GM19438 (cell line): ENCODE measurements around the gene FMO5.
"Not testable (repeated sequence)": the region's sequence is repeated elsewhere in the genome, so short reads cannot be mapped to it uniquely, and the experiment has no call there.

Experiments
- ATAC-seq: cut with Tn5 transposase; IDR thresholded peaks from one replicate; pipeline ENCODE4 v1.9.1; 2021; ENCODE audit warnings: low read depth; ENCODE audit not compliant: unreplicated experiment

The FMO5 gene

GRCh38 chr1:147240131-147240721, 15.1 kb upstream of the FMO5 start:
- ATAC-seq: not testable (repeated sequence)

DNA sequence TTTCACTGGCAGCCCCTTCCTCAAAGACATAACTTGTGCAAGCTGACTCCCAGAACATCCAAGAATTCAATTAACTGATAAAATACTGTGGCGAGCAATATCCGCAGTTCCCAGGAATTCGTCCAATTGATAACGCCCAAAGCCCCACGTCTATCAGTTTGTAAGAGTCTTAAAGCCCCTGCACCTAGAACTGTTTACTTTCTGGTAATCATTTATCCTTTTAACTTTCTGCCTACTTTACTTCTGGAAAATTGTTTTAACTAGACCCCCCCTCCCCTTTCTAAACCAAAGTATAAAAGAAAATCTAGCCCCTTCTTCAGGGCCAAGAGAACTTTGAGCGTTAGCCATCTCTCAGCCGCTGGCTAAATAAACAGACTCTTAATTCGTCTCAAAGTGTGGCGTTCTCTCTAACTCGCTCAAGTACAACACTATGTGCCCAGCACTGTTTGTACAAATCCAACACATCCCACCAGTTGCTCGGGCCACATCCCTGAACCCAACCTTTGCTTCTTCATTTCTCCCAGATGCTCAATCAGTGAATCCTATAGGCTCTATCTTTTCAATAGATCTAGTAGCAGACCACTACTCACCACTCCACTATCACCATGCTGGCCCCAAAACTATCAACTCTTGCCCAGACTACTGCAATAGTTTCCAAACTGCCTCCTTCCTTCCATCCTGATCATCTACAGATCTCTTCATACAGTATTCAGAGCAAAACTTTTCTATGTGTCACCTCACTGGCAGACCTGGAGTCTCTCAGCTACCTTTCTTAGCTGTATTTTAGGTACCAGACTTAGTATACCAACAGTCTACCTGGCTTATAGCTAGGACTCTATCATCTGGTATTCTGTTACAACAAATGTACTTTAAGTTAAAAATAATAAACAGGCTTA, 14.0 kb upstream of the FMO5 start:
- no peak for ATAC-seq

- ATAC-seq: no peak
Measured at GRCh38 chr1:147238053-147238902, 13.1 kb upstream of the FMO5 start.

GRCh38 chr1:147236959-147237791, 12.0 kb upstream of the FMO5 start:
- ATAC-seq: no peak

DNA sequence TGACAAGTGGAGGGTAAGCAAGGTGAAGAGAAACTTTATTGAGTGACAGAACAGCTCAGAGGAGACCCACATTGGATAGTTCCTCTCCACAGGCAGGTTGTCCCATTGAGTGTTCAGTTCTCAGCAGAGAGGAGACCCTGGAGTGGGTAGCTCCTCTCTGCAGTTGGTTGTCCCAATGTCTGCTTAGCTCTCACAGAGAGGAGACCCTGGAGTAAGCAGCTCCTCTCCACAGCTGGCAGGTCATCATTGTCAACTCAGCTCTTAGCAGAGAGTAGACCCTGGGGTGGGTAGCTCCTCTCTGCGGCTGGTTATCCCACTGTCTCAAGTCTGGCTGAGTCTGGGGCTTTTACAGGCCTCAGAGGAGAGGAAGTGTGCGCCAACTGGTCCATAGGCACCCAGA, 11.3 kb upstream of the FMO5 start:
- no peak for ATAC-seq

GRCh38 chr1:147235822-147236221, 10.7 kb upstream of the FMO5 start:
- ATAC-seq: no peak

DNA sequence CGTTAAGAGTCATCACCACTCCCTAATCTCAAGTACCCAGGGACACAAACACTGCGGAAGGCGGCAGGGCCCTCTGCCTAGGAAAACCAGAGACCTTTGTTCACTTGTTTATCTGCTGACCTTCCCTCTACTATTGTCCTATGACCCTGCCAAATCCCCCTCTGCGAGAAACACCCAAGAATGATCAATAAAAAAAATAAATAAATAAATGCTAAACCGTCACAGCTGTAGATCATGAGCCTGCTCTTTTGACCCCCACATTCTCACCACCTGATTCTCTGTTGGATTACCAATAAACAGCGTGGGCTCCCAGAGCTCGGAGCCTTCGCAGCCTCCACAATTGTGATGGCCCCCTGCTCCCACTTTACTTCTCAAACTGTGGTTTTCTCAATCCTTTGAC, 8.8 kb upstream of the FMO5 start:
- not testable (repeated sequence) for ATAC-seq

- ATAC-seq: not testable (repeated sequence)
Measured at GRCh38 chr1:147231032-147231431, 5.9 kb upstream of the FMO5 start.

GRCh38 chr1:147223740-147224615, 1.2 kb downstream of the FMO5 start:
- ATAC-seq: no peak

DNA sequence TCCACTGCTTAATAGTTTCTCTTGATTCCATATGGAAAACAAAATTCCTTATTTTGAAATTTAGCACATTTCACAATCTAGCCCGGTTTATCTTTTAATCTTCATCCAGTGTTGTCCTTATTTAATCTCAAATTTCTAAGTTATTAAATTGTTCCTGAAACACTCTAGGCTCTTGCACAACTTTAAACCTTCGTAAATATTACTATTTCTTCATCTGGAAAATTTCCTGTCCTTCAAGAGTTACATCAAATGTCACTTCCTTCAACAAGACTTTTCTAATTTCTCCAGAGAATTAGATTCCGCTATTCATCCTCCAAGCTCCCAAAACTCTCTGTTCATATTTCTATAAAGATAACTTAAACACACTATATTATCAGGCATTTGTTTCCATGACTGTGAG, 6.5 kb downstream of the FMO5 start:
- no peak for ATAC-seq

GRCh38 chr1:147217141-147217540, 8.0 kb downstream of the FMO5 start:
- ATAC-seq: no peak

GRCh38 chr1:147216124-147216523, 9.0 kb downstream of the FMO5 start:
- ATAC-seq: no peak

DNA sequence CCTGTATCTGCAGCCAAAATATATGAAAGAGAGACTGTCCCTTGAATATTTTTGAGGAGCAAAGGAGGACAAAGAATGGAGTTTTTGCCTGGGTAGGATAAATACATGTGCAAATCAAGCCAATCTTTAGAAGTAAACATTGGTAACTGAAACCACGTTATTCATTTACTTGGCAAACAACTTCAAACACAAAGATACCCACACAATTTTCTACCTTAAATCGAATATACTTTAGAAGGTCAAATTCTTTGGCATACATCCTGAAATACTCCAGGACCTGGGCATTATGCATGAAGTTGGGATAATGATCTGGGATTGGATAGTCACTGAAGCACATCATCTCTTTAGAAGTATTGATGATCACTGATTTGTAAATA, 9.6 kb downstream of the FMO5 start:
- no peak for ATAC-seq

DNA sequence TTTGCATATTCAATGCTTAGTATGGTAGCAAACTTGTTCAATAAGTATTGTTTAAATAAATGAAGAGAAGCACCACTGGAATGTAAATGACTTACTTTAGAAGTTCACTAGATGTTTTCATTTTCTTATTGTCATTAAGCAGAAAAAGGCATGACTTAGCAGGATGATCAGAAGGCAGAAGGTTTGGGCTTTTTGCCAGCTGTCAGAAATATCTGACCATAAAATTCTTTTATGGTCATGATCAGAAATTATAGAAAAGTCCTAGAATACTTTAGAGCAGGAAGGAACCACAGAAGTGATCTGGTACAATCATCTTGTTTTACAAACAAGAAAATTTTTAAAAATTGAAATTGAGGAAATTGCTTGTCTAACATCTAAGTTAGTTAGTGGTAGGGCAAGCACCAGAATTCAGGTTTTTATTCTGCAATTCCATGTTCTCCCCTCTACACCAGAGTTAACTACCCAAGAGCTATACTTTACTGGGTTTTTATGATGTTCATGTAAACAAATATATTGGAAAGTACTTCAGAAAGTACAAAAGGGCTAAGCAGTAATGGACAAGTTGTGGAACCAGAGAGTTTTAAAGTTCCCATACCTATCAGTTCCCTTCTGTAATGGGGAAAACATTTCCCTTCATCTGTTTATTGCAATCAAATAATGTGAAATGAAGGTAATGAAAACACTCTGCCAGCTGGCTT, 10.1 kb downstream of the FMO5 start:
- ATAC-seq: no peak

DNA sequence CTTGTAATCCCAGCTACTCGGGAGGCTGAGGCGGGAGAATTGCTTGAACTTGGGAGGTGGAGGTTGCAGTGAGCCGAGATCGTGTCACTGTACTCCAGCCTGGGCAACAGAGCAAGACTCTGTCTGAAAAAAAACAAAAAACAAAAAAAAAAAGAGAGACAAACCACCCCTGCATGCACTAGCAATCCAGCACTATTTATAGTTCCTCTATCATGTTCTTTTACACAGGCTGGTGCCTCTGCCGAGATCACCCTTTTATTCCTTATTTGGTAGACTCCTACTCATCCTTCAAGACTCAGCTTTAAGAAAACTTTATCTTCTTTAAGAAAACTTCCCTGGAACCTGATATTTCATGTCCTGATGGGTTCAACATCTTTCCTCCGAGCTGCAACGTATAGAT, 10.8 kb downstream of the FMO5 start:
- ATAC-seq: no peak

DNA sequence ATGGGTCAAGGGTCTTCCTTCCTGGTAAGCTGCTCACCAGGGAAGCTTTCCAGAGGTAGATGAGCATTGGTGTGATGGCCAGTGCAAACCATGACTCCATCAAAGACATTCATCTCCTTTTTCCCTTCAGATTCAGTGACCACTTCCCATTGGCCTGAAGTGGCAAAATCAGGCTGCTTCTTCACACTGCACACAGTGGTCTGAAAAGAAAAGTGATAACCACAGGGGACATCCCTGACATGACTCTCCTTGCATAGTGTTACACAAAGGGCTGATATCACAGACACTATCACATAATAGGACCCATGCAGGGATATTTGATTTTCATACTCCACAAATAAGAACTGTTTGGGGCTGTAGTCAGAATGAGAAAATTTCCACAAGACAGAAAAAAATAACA, 11.9 kb downstream of the FMO5 start:
- ATAC-seq: no peak

GRCh38 chr1:147211577-147211976, 13.6 kb downstream of the FMO5 start:
- no peak for ATAC-seq

GRCh38 chr1:147210987-147211386, 14.2 kb downstream of the FMO5 start:
- no peak for ATAC-seq
